ENCODE results near the gene LIPK.

The LIPK gene

GRCh38 chr10:88672041-88672440 lies 34.0 kb upstream of the LIPK start:
- H3K27ac ChIP-seq (ENCODE audit: low read depth, low read length): no peak overlapping the region
- no peak overlapping the region for H3K9ac ChIP-seq (ENCODE audit: low read length in 5 of 5)
- no peak overlapping the region for H3K4me3 ChIP-seq (ENCODE audit: low read depth in 1 of 5, low read length in 5 of 5)
- H3K27me3 ChIP-seq (ENCODE audit: control insufficient read depth in 5 of 5, insufficient read depth in 4 of 5, low read length in 5 of 5): no peaks in the 10 kb centered on the region
- no peaks in the 10 kb centered on the region for H3K36me3 ChIP-seq (ENCODE audit: control insufficient read depth in 5 of 5, insufficient read depth in 5 of 5, low read length in 5 of 5)
- H3K4me1 ChIP-seq (ENCODE audit: control insufficient read depth in 5 of 5, insufficient read depth in 5 of 5, low read length in 5 of 5): no peaks in the 10 kb centered on the region
- H3K9me3 ChIP-seq (ENCODE audit: control insufficient read depth in 5 of 5, low read length in 5 of 5): no peaks in the 10 kb centered on the region

GRCh38 chr10:88676283-88677060 lies 29.6 kb upstream of the LIPK start:
- H3K4me1 ChIP-seq (ENCODE audit: control insufficient read depth in 5 of 5, insufficient read depth in 5 of 5, low read length in 5 of 5): no peaks in the 10 kb centered on the region
- H3K4me3 ChIP-seq (ENCODE audit: low read depth in 1 of 5, low read length in 5 of 5): no peak overlapping the region
- no peaks in the 10 kb centered on the region for H3K9me3 ChIP-seq (ENCODE audit: control insufficient read depth in 5 of 5, low read length in 5 of 5)
- no peaks in the 10 kb centered on the region for H3K27me3 ChIP-seq (ENCODE audit: control insufficient read depth in 5 of 5, insufficient read depth in 4 of 5, low read length in 5 of 5)
- H3K9ac ChIP-seq (ENCODE audit: low read length in 5 of 5): no peak overlapping the region
- H3K36me3 ChIP-seq (ENCODE audit: control insufficient read depth in 5 of 5, insufficient read depth in 5 of 5, low read length in 5 of 5): no peaks in the 10 kb centered on the region
- no peak overlapping the region for H3K27ac ChIP-seq (ENCODE audit: low read depth, low read length)

DNA sequence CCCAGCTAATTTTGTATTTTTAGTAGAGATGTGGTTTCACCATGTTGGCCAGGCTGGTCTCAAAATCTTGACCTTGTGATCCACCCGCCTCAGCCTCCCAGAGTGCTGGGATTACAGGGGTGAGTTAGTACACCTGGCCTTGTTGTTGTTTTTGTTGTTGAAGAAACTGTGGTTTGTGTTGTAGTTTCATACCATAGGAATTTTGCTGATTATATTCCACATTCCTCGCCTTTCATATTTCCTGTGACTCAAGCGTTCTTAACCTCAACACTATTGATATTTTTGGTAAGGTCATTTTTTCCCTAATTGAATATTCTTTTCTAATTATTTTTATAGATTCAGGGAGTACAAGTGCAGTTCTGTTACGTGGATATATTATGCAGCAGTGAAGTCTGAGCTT lies 25.1 kb upstream of the LIPK start:
- Histone ChIP-seq H3K4me1 (ENCODE audit: control insufficient read depth in 5 of 5, insufficient read depth in 5 of 5, low read length in 5 of 5) (no peaks in the 10 kb centered on the region), H3K36me3 (ENCODE audit: control insufficient read depth in 5 of 5, insufficient read depth in 5 of 5, low read length in 5 of 5) (no peaks in the 10 kb centered on the region), H3K9ac (ENCODE audit: low read length in 5 of 5) (no peak overlapping the region), H3K27ac (ENCODE audit: low read depth, low read length) (no peak overlapping the region), H3K4me3 (ENCODE audit: low read depth in 1 of 5, low read length in 5 of 5) (no peak overlapping the region), H3K9me3 (ENCODE audit: control insufficient read depth in 5 of 5, low read length in 5 of 5) (no peaks in the 10 kb centered on the region), H3K27me3 (ENCODE audit: control insufficient read depth in 5 of 5, insufficient read depth in 4 of 5, low read length in 5 of 5) (peaks cover 0 to 2% (median 0%) of the 10 kb centered on the region in 5 donors)

- H3K9ac ChIP-seq (ENCODE audit: low read length in 5 of 5): no peak overlapping the region
- no peaks in the 10 kb centered on the region for H3K36me3 ChIP-seq (ENCODE audit: control insufficient read depth in 5 of 5, insufficient read depth in 5 of 5, low read length in 5 of 5)
- H3K9me3 ChIP-seq (ENCODE audit: control insufficient read depth in 5 of 5, low read length in 5 of 5): no peaks in the 10 kb centered on the region
- H3K4me1 ChIP-seq (ENCODE audit: control insufficient read depth in 5 of 5, insufficient read depth in 5 of 5, low read length in 5 of 5): no peaks in the 10 kb centered on the region
- H3K4me3 ChIP-seq (ENCODE audit: low read depth in 1 of 5, low read length in 5 of 5): no peak overlapping the region
- peaks cover 0 to 2% (median 0%) of the 10 kb centered on the region in 5 donors for H3K27me3 ChIP-seq (ENCODE audit: control insufficient read depth in 5 of 5, insufficient read depth in 4 of 5, low read length in 5 of 5)
- no peak overlapping the region for H3K27ac ChIP-seq (ENCODE audit: low read depth, low read length)
Measured at GRCh38 chr10:88682491-88682890, 23.6 kb upstream of the LIPK start.

GRCh38 chr10:88687853-88688467 lies 18.1 kb upstream of the LIPK start:
- no peaks in the 10 kb centered on the region for H3K27me3 ChIP-seq (ENCODE audit: control insufficient read depth in 5 of 5, insufficient read depth in 4 of 5, low read length in 5 of 5)
- no peak overlapping the region for H3K27ac ChIP-seq (ENCODE audit: low read depth, low read length)
- H3K9ac ChIP-seq (ENCODE audit: low read length in 5 of 5): no peak overlapping the region
- H3K36me3 ChIP-seq (ENCODE audit: control insufficient read depth in 5 of 5, insufficient read depth in 5 of 5, low read length in 5 of 5): no peaks in the 10 kb centered on the region
- no peaks in the 10 kb centered on the region for H3K9me3 ChIP-seq (ENCODE audit: control insufficient read depth in 5 of 5, low read length in 5 of 5)
- H3K4me3 ChIP-seq (ENCODE audit: low read depth in 1 of 5, low read length in 5 of 5): no peak overlapping the region
- no peaks in the 10 kb centered on the region for H3K4me1 ChIP-seq (ENCODE audit: control insufficient read depth in 5 of 5, insufficient read depth in 5 of 5, low read length in 5 of 5)

- no peaks in the 10 kb centered on the region for H3K4me1 ChIP-seq (ENCODE audit: control insufficient read depth in 5 of 5, insufficient read depth in 5 of 5, low read length in 5 of 5)
- H3K27ac ChIP-seq (ENCODE audit: low read depth, low read length): no peak overlapping the region
- no peaks in the 10 kb centered on the region for H3K36me3 ChIP-seq (ENCODE audit: control insufficient read depth in 5 of 5, insufficient read depth in 5 of 5, low read length in 5 of 5)
- H3K9me3 ChIP-seq (ENCODE audit: control insufficient read depth in 5 of 5, low read length in 5 of 5): no peaks in the 10 kb centered on the region
- no peak overlapping the region for H3K9ac ChIP-seq (ENCODE audit: low read length in 5 of 5)
- no peaks in the 10 kb centered on the region for H3K27me3 ChIP-seq (ENCODE audit: control insufficient read depth in 5 of 5, insufficient read depth in 4 of 5, low read length in 5 of 5)
- H3K4me3 ChIP-seq (ENCODE audit: low read depth in 1 of 5, low read length in 5 of 5): no peak overlapping the region
Measured at GRCh38 chr10:88689366-88689765, 16.7 kb upstream of the LIPK start.

GRCh38 chr10:88693392-88694020 lies 12.5 kb upstream of the LIPK start:
- Histone ChIP-seq H3K27ac (ENCODE audit: low read depth, low read length) (no peak overlapping the region), H3K4me1 (ENCODE audit: control insufficient read depth in 5 of 5, insufficient read depth in 5 of 5, low read length in 5 of 5) (no peaks in the 10 kb centered on the region), H3K9ac (ENCODE audit: low read length in 5 of 5) (no peak overlapping the region), H3K27me3 (ENCODE audit: control insufficient read depth in 5 of 5, insufficient read depth in 4 of 5, low read length in 5 of 5) (no peaks in the 10 kb centered on the region), H3K36me3 (ENCODE audit: control insufficient read depth in 5 of 5, insufficient read depth in 5 of 5, low read length in 5 of 5) (no peaks in the 10 kb centered on the region), H3K9me3 (ENCODE audit: control insufficient read depth in 5 of 5, low read length in 5 of 5) (no peaks in the 10 kb centered on the region), H3K4me3 (ENCODE audit: low read depth in 1 of 5, low read length in 5 of 5) (no peak overlapping the region)

DNA sequence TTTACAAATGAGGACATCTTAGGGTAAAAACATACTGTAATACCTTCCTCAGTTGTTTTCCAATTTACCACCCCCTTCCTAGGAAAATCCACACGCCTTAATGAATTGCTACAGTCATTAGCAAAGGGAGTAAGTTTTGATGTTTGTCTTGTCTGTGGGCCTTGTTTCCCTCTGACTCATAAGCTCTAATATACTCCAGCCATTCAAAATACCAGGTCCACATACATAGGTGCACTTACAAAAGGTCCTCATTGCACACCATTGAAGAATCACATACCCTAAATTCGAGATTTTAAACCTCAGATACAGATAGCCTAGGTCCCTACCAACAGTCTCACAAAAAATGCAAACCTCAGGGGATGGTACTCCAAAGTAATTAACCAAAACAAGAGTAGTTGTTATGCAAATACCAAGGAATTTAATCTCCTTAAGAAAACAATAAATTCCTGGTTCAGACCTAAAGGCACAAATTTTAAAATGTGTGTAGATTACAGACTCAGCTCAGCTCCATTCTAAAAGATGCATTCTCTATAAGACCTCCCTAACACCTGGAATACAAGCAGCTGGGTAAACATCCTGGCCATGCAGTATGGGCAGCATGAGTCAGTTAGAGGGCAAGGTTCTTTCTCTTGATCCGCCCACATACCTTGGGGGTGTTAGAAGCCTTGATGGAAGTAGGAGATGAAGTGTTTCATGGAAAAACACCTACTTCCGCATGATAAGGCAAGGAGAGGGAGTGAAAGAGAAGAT lies 3.0 kb upstream of the LIPK start:
- Histone ChIP-seq H3K4me1 (ENCODE audit: control insufficient read depth in 5 of 5, insufficient read depth in 5 of 5, low read length in 5 of 5) (peaks cover 0 to 4% (median 0%) of the 10 kb centered on the region in 5 donors), H3K9ac (ENCODE audit: low read length in 5 of 5) (no peak overlapping the region), H3K4me3 (ENCODE audit: low read depth in 1 of 5, low read length in 5 of 5) (no peak overlapping the region), H3K9me3 (ENCODE audit: control insufficient read depth in 5 of 5, low read length in 5 of 5) (no peaks in the 10 kb centered on the region), H3K27me3 (ENCODE audit: control insufficient read depth in 5 of 5, insufficient read depth in 4 of 5, low read length in 5 of 5) (no peaks in the 10 kb centered on the region), H3K36me3 (ENCODE audit: control insufficient read depth in 5 of 5, insufficient read depth in 5 of 5, low read length in 5 of 5) (no peaks in the 10 kb centered on the region), H3K27ac (ENCODE audit: low read depth, low read length) (no peak overlapping the region)

DNA sequence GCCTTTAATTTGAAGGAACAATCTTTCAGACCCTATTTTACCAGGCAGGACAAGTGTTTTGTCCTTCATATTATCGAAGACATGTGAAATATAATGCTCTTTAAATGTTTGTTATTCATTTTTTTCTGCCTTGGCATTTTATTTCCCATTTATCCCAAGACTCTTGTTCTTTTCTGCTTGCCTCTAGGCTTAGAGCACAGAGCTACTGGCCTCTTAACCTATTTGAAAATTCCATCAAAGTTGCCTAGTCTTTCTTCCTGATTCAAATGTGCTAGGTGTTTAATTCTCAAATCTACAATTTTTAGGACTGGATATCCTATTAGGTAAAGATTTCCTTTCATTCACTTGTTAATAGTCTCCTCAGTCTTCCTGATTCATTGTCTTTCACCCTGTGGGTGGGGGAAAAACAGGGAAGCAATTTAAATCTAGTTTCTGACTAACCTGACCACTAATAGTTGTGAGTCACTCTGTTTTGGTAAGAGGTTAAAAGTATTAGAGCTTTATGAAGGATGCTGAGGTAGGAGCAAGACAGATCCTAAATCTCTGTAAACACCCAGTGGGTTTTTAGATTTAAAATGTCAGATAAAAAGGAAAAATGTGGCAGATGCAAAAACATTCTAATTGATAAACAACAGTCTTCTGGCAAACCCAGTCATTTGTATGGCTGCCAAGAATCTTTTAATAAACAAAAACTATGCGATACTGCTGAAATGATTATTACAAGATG lies 1.5 kb downstream of the LIPK start:
- H3K27me3 ChIP-seq (ENCODE audit: control insufficient read depth in 5 of 5, insufficient read depth in 4 of 5, low read length in 5 of 5): no peaks in the 10 kb centered on the region
- H3K36me3 ChIP-seq (ENCODE audit: control insufficient read depth in 5 of 5, insufficient read depth in 5 of 5, low read length in 5 of 5): no peaks in the 10 kb centered on the region
- peaks cover 0 to 4% (median 0%) of the 10 kb centered on the region in 5 donors for H3K4me1 ChIP-seq (ENCODE audit: control insufficient read depth in 5 of 5, insufficient read depth in 5 of 5, low read length in 5 of 5)
- no peak overlapping the region for H3K4me3 ChIP-seq (ENCODE audit: low read depth in 1 of 5, low read length in 5 of 5)
- no peak overlapping the region for H3K9ac ChIP-seq (ENCODE audit: low read length in 5 of 5)
- no peak overlapping the region for H3K27ac ChIP-seq (ENCODE audit: low read depth, low read length)
- no peaks in the 10 kb centered on the region for H3K9me3 ChIP-seq (ENCODE audit: control insufficient read depth in 5 of 5, low read length in 5 of 5)
